HepG2 (cell line): ENCODE data around the gene PSMD12. TPM values are rescaled to one million over a fixed set of nuclear protein-coding genes. Genes with fewer than 3 reads are reported as not detected.

Source experiments
- ELF1 ChIP-seq: sonication (generic); formaldehyde crosslinking; IDR thresholded peaks from 2 replicates; pipeline ENCODE4 v1.4.0; 2020; ENCODE audit warnings: missing genetic modification reagents
- FOSL2 ChIP-seq: sonication (generic); formaldehyde crosslinking; IDR thresholded peaks from 2 replicates; pipeline ENCODE4 v1.4.0; 2020; ENCODE audit warnings: missing genetic modification reagents
- FOXO1 ChIP-seq: sonication (generic); formaldehyde crosslinking; IDR thresholded peaks from 2 replicates; pipeline ENCODE4 v1.4.0; 2020; ENCODE audit warnings: missing genetic modification reagents
- ISL2 ChIP-seq: sonication (generic); formaldehyde crosslinking; IDR thresholded peaks from 2 replicates; pipeline ENCODE4 v1.5.0; 2020; ENCODE audit warnings: missing genetic modification reagents
- MAX ChIP-seq: IDR thresholded peaks from 2 replicates; pipeline ENCODE4 v1.6.1; 2012; ENCODE audit warnings: inconsistent platforms
- MXD1 ChIP-seq: sonication (generic); formaldehyde crosslinking; IDR thresholded peaks from 2 replicates; pipeline ENCODE4 v1.4.0; 2020; ENCODE audit warnings: mild to moderate bottlenecking, missing genetic modification reagents
- PCBP1 ChIP-seq: fragments of 200-400 bp; formaldehyde crosslinking; IDR thresholded peaks from 2 replicates; pipeline ENCODE4 v1.6.1; 2017; ENCODE audit warnings: mild to moderate bottlenecking, low read depth, low read length, borderline replicate concordance
- PITX1 ChIP-seq: sonication (generic); formaldehyde crosslinking; IDR thresholded peaks from 2 replicates; pipeline ENCODE4 v1.5.1; 2020; ENCODE audit warnings: mild to moderate bottlenecking, missing genetic modification reagents
- POLR2AphosphoS5 ChIP-seq: IDR thresholded peaks from 2 replicates; pipeline ENCODE4 v1.6.1; 2012; ENCODE audit warnings: low read depth, low read length
- PPARG ChIP-seq: conservative IDR thresholded peaks from 2 replicates; pipeline ENCODE4 v1.6.1; 2016; ENCODE audit warnings: missing biosample characterization, missing genetic modification reagents
- RNF219 ChIP-seq: sonication (generic); formaldehyde crosslinking; IDR thresholded peaks from 2 replicates; pipeline ENCODE4 v1.5.0; 2020; ENCODE audit warnings: mild to moderate bottlenecking, missing genetic modification reagents
- SMC3 ChIP-seq: IDR thresholded peaks from 2 replicates; pipeline ENCODE4 v1.6.1; 2011; ENCODE audit warnings: low read length, improper control_type of control experiment
- SP4 ChIP-seq: sonication (generic); formaldehyde crosslinking; IDR thresholded peaks from 2 replicates; pipeline ENCODE4 v1.8.1; 2023; ENCODE audit warnings: mild to moderate bottlenecking, missing genetic modification reagents
- TBX3 ChIP-seq: fragments of 450-650 bp; IDR thresholded peaks from 2 replicates; pipeline ENCODE4 v1.6.1; 2017; ENCODE audit warnings: antibody characterized with exemption, mild to moderate bottlenecking, inconsistent platforms, borderline replicate concordance
- TEAD3 ChIP-seq: optimal IDR thresholded peaks from 2 replicates; pipeline ENCODE3; 2016; ENCODE audit warnings: borderline replicate concordance
- XRCC5 ChIP-seq: fragments of 200-400 bp; formaldehyde crosslinking; optimal IDR thresholded peaks from 2 replicates; pipeline ENCODE3; 2017; ENCODE audit warnings: mild to moderate bottlenecking, low read length
- ZBTB25 ChIP-seq: IDR thresholded peaks from 2 replicates; pipeline ENCODE4 v1.6.1; 2018; ENCODE audit warnings: missing genetic modification reagents
- ZNF20 ChIP-seq: sonication (generic); formaldehyde crosslinking; IDR thresholded peaks from 2 replicates; pipeline ENCODE4 v1.4.0; 2020; ENCODE audit warnings: mild to moderate bottlenecking, moderate library complexity, missing genetic modification reagents
- ZNF232 ChIP-seq: sonication (generic); formaldehyde crosslinking; IDR thresholded peaks from 2 replicates; pipeline ENCODE4 v1.4.0; 2020; ENCODE audit warnings: missing genetic modification reagents, borderline replicate concordance
- ZNF256 ChIP-seq: sonication (generic); formaldehyde crosslinking; conservative IDR thresholded peaks from 2 replicates; pipeline ENCODE4 v1.4.0; 2020; ENCODE audit warnings: missing genetic modification reagents
- ZNF329 ChIP-seq: sonication (generic); formaldehyde crosslinking; IDR thresholded peaks from 2 replicates; pipeline ENCODE4 v1.9.0; 2021; ENCODE audit warnings: low read depth, mild to moderate bottlenecking, missing genetic modification reagents
- ZNF331 ChIP-seq: sonication (generic); formaldehyde crosslinking; IDR thresholded peaks from 2 replicates; pipeline ENCODE4 v1.4.0; 2020; ENCODE audit warnings: missing genetic modification reagents
- ZNF33A ChIP-seq: sonication (generic); formaldehyde crosslinking; IDR thresholded peaks from 2 replicates; pipeline ENCODE4 v1.5.1; 2020; ENCODE audit warnings: missing genetic modification reagents, mild to moderate bottlenecking, moderate library complexity, borderline replicate concordance
- ZNF414 ChIP-seq: sonication (generic); formaldehyde crosslinking; IDR thresholded peaks from 2 replicates; pipeline ENCODE4 v1.5.0; 2020; ENCODE audit warnings: missing genetic modification reagents
- ZNF589 ChIP-seq: sonication (generic); formaldehyde crosslinking; conservative IDR thresholded peaks from 2 replicates; pipeline ENCODE4 v1.8.0; 2022; ENCODE audit warnings: mild to moderate bottlenecking, moderate library complexity, missing genetic modification reagents
- ZNF629 ChIP-seq: sonication (generic); formaldehyde crosslinking; conservative IDR thresholded peaks from 2 replicates; pipeline ENCODE4 v1.5.0; 2020; ENCODE audit warnings: missing genetic modification reagents
- ZNF761 ChIP-seq: sonication (generic); formaldehyde crosslinking; conservative IDR thresholded peaks from 2 replicates; pipeline ENCODE4 v1.4.0; 2020; ENCODE audit warnings: mild to moderate bottlenecking, missing genetic modification reagents
- ZNF850 ChIP-seq: sonication (generic); formaldehyde crosslinking; conservative IDR thresholded peaks from 2 replicates; pipeline ENCODE4 v1.9.0; 2021; ENCODE audit warnings: mild to moderate bottlenecking, missing genetic modification reagents
- polyA plus RNA-seq, 8 experiments: library from polyadenylated mRNA; depleted of rRNA in 3 of 8; stranded (reverse) in 7 of 8; unstranded in 1 of 8; fragments of >200 nt; fragmentation: Illumina TruSeq in 4 of 8; extraction: Trizol in 4 of 8; gene quantifications; 2 replicates each; pipeline versions ENCODE4 v1.2.1 to v1.2.3, GENCODE V29; 2011 to 2016; ENCODE audit warnings: low read depth in 4 of 8, missing spikeins in 1 of 8, mixed read lengths in 1 of 8; ENCODE audit not compliant: insufficient read depth in 1 of 8
- total RNA-seq, 5 experiments: library from RNA; depleted of rRNA; stranded (reverse); fragments of >200 nt; fragmentation: Illumina TruSeq; extraction: Trizol; gene quantifications; 2 replicates each; pipeline ENCODE4 v1.2.3, GENCODE V29; 2016; ENCODE audit warnings: low read depth in 1 of 5

Gene PSMD12
- total and polyA plus RNA-seq, 2 of the 13 experiments (the other 11 are each of a cell fraction or from before 2014, with no cell fraction given), result 27.4 to 71.7 TPM

- TF ChIP-seq SP4 (CRISPR knock-in tag) (0 out of 2 replicates have a peak, but pooled peaks have one; percentile 31), ZNF232 (CRISPR knock-in tag) (no peak), ZNF414 (CRISPR knock-in tag) (no peak), MXD1 (CRISPR knock-in tag) (no peak), ZNF33A (CRISPR knock-in tag) (no peak), ZNF629 (CRISPR knock-in tag) (no peak), TEAD3 (peak; percentile 14), ISL2 (no peak), ZNF256 (no peak), ZNF850 (CRISPR knock-in tag) (no peak), ZNF761 (no peak), FOXO1 (0 out of 2 replicates have a peak, but pooled peaks have one; percentile 35), ZNF20 (CRISPR knock-in tag) (no peak), POLR2AphosphoS5 (no peak), TBX3 (no peak), PITX1 (CRISPR knock-in tag) (no peak), PPARG (CRISPR knock-in tag) (no peak), ZNF329 (CRISPR knock-in tag) (no peak), SMC3 (peak; percentile 87), ZNF589 (CRISPR knock-in tag) (no peak), RNF219 (CRISPR knock-in tag) (no peak), ELF1 (CRISPR knock-in tag) (no peak), FOSL2 (CRISPR knock-in tag) (0 out of 2 replicates have a peak, but pooled peaks have one; percentile 6), ZNF331 (CRISPR knock-in tag) (0 out of 2 replicates have a peak, but pooled peaks have one; percentile 36), PCBP1 (no peak), MAX (no peak), ZBTB25 (CRISPR knock-in tag) (no peak), XRCC5 (peak; percentile 63)
These were observed 20.7 kb upstream of the PSMD12 start (continued) for GRCh38 chr17:67386965-67387551.
